Rectal smooth muscle tissue (tissue), 1 donor: ENCODE results near the gene HES1.

Source experiments
- H3K27ac ChIP-seq: one replicate; pipeline ENCODE4 v1.7.0; 2013; ENCODE audit warnings: low read depth, low read length, inconsistent platforms
- H3K27me3 ChIP-seq: one replicate; pipeline ENCODE4 v1.7.0; 2013; ENCODE audit warnings: low read length; ENCODE audit not compliant: control insufficient read depth, insufficient read depth
- H3K36me3 ChIP-seq: one replicate; pipeline ENCODE4 v1.7.0; 2013; ENCODE audit warnings: low read length; ENCODE audit not compliant: control insufficient read depth, insufficient read depth
- H3K4me1 ChIP-seq: one replicate; pipeline ENCODE4 v1.7.0; 2013; ENCODE audit warnings: low read length; ENCODE audit not compliant: control insufficient read depth, insufficient read depth
- H3K4me3 ChIP-seq: one replicate; pipeline ENCODE4 v1.7.0; 2013; ENCODE audit warnings: low read length
- H3K9ac ChIP-seq: one replicate; pipeline ENCODE4 v1.7.0; 2013; ENCODE audit warnings: low read length

HES1 gene

DNA sequence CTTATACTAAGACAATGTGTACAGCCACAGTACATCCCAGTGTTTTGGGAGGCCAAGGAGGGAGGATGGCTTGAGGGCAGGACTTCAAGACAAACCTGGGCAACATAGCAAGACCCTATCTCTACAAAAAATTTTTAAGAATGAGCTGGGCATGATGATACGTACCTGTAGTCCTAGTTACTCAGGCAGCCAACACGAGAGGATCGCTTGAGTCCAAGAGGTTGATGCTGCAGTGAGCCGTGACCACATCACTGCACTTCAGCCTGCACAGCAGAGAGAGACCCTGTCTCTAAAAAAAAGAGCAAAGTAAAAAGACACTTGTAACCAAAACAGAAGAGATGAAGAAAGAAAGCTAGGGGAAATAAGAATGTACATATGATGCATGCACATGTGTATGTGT is 38.5 kb downstream of the HES1 start:
- H3K27me3 ChIP-seq, result no peaks in the 10 kb centered on the region
- H3K4me1 ChIP-seq, result no peaks in the 10 kb centered on the region
- H3K27ac ChIP-seq, result no peak overlapping the region
- no peaks in the 10 kb centered on the region for H3K36me3 ChIP-seq
- H3K9ac ChIP-seq, result no peak overlapping the region
- no peak overlapping the region for H3K4me3 ChIP-seq

- H3K36me3 ChIP-seq, result no peaks in the 10 kb centered on the region
- H3K27ac ChIP-seq, result no peak overlapping the region
- H3K27me3 ChIP-seq, result no peaks in the 10 kb centered on the region
- H3K9ac ChIP-seq, result no peak overlapping the region
- no peak overlapping the region for H3K4me3 ChIP-seq
- no peaks in the 10 kb centered on the region for H3K4me1 ChIP-seq
Observed at GRCh38 chr3:194174980-194175379, 39.0 kb downstream of the HES1 start.

- Histone ChIP-seq H3K4me3 (no peak overlapping the region), H3K4me1 (no peaks in the 10 kb centered on the region), H3K9ac (no peak overlapping the region), H3K27me3 (no peaks in the 10 kb centered on the region), H3K27ac (no peak overlapping the region), H3K36me3 (no peaks in the 10 kb centered on the region)
Observed at GRCh38 chr3:194176274-194176991, 40.5 kb downstream of the HES1 start.

- Histone ChIP-seq H3K27me3 (no peaks in the 10 kb centered on the region), H3K4me1 (no peaks in the 10 kb centered on the region), H3K9ac (no peak overlapping the region), H3K27ac (no peak overlapping the region), H3K4me3 (no peak overlapping the region), H3K36me3 (no peaks in the 10 kb centered on the region)
Observed at GRCh38 chr3:194177141-194177540, 41.2 kb downstream of the HES1 start.

DNA sequence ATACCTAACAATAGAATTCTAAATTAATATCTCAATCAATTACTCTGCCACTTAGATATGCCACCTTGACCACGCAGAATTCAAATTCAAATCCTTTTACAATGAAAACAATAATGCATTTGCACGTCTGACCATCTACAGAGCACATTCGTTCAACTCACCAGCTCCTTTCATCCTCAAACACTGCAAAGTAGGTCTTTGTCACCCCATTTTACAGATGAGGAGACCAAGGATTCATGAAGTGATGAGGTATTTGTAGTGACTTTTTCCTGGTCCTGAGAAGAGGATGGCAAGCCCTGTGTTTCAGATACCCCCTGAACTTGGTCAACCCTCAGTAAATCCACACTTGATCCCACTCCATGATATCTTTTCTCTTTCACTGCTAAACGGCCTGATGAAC is 42.2 kb downstream of the HES1 start:
- H3K4me1 ChIP-seq, result no peaks in the 10 kb centered on the region
- H3K27me3 ChIP-seq, result no peaks in the 10 kb centered on the region
- H3K9ac ChIP-seq, result no peak overlapping the region
- H3K27ac ChIP-seq, result no peak overlapping the region
- H3K4me3 ChIP-seq, result no peak overlapping the region
- no peaks in the 10 kb centered on the region for H3K36me3 ChIP-seq

DNA sequence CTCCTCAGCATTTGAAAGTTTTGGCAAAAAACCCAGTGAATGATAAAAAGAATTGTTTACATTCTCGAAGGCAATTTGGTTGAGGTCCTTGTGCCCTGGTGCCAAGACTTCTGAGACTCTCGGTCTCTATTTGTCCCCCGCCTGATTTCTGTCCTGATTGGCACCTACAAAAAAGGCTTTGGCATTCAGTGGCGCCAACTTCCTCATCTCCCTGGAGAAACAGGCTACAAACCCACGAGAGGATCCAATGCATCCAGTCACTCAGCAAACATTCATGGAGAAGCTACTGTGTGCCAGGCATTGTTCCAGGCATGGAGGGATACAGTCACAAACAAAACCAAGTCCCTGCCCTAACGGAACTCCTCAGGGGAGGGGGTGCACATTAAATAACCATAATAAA is 42.7 kb downstream of the HES1 start:
- Histone ChIP-seq H3K27ac (no peak overlapping the region), H3K27me3 (no peaks in the 10 kb centered on the region), H3K9ac (no peak overlapping the region), H3K4me3 (no peak overlapping the region), H3K36me3 (no peaks in the 10 kb centered on the region), H3K4me1 (no peaks in the 10 kb centered on the region)

GRCh38 chr3:194180570-194180969 is 44.6 kb downstream of the HES1 start:
- Histone ChIP-seq H3K4me3 (no peak overlapping the region), H3K9ac (no peak overlapping the region), H3K27me3 (no peaks in the 10 kb centered on the region), H3K27ac (no peak overlapping the region), H3K36me3 (no peaks in the 10 kb centered on the region), H3K4me1 (no peaks in the 10 kb centered on the region)

DNA sequence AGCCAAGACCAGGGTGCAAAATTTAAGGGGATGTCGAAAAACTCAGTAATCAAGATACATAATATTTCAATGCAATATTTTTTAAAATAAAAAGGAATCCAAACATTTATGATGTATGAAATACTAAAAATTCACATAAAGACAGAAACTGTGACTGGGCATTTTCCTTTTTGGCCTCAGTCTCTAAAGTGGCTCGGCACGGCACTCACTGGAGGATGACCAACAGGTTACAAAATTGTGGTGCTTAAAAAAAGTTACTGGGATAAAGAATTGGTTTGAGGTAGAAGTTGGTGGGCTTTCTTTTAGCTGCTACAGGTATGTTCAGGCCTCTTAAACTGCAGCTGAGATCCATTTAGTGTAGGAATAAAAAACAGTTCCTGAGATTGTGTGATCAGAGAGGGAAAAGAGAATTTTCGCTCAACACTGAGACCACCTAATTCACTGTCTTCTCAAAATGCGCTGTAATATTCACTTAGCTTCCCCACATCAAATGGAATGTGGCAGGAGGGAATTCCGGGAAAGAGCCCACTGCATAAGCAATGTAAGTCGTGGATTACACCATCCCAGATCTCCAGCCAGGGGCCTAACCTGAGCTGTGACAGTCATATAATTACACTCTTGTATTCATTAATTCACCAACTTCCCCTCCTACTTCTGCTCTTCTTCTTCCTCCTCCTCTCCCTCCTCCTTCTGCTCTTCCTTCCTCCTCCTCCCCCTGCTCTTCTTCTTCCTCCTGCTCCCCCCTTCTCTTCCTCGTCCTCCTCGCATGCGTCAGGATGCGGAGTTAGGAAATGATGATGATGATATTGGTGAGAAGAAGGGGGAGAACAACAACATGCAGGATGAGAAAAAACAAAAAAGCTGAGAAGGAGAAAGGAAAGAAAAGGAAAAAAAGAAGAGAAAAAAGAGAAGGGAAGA is 45.9 kb downstream of the HES1 start:
- H3K27ac ChIP-seq, result no peak overlapping the region
- no peaks in the 10 kb centered on the region for H3K4me1 ChIP-seq
- H3K27me3 ChIP-seq, result no peaks in the 10 kb centered on the region
- H3K36me3 ChIP-seq, result no peaks in the 10 kb centered on the region
- no peak overlapping the region for H3K9ac ChIP-seq
- H3K4me3 ChIP-seq, result no peak overlapping the region

DNA sequence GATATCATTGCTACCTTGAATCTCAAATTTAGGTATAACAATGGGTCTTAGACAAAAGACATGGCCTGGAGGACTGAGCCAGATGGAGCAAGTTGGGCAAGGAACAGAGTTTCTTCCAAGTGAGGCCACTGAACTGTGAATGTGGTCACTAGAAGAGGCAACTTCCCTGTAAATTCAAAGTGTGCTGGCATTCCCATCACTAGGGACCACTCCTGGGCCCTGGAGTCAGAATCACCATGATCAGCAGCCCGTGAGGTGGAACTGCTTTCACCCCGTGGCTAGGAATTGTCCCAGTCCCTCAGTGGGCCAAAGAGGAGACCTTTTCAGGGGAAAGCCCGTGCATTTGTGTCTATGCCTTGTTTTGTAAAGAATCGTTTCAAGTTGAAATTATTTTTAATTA is 47.3 kb downstream of the HES1 start:
- Histone ChIP-seq H3K9ac (no peak overlapping the region), H3K27me3 (no peaks in the 10 kb centered on the region), H3K4me3 (no peak overlapping the region), H3K36me3 (no peaks in the 10 kb centered on the region), H3K4me1 (no peaks in the 10 kb centered on the region), H3K27ac (no peak overlapping the region)

DNA sequence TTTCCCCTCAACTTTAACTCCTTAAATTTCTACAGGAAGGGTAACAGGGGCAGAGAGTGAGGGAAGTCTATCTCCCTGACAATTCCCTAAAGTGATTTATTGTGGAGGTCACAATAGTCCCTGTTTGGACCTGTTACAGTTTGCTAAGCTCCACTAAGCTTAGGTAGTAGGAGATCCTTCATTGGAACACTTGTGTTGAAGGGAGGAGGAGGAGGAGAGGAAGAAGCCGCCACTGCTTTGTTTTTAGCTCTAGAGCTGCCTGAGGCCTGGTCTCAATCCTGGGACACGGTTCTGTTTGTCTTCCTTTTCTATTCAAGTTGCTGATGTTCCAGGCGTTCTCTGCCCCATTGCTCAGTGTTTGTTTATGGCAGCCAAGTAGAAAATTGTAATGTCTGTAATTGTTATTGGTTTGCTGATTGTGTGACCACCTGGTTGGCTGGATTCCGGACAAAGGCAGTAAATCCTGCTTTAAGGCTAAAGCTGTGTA is 48.4 kb downstream of the HES1 start:
- no peaks in the 10 kb centered on the region for H3K4me1 ChIP-seq
- no peaks in the 10 kb centered on the region for H3K27me3 ChIP-seq
- H3K36me3 ChIP-seq, result no peaks in the 10 kb centered on the region
- no peak overlapping the region for H3K27ac ChIP-seq
- H3K4me3 ChIP-seq, result no peak overlapping the region
- no peak overlapping the region for H3K9ac ChIP-seq

GRCh38 chr3:194184801-194185200 is 48.9 kb downstream of the HES1 start:
- Histone ChIP-seq H3K4me1 (no peaks in the 10 kb centered on the region), H3K4me3 (no peak overlapping the region), H3K9ac (no peak overlapping the region), H3K27ac (no peak overlapping the region), H3K27me3 (no peaks in the 10 kb centered on the region), H3K36me3 (no peaks in the 10 kb centered on the region)

DNA sequence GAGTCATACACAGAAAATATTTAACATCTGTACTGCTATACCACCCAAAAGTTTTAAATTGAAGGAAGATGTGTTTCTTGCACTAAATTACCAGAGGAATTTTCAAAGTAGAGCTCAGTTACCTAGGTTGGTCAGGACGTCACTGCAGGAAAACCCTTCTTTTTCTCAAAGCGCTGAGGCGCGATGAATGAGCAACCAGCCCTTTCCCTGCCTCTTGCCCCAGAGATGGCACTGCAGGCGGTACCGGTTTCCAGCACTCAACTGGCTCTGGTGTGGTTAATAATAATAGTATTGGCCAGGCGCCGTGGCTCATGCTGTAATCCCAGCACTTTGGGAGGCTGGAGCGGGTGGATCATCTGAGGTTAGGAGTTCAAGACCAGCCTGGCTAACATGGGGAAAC is 49.3 kb downstream of the HES1 start:
- Histone ChIP-seq H3K27ac (no peak overlapping the region), H3K27me3 (no peaks in the 10 kb centered on the region), H3K36me3 (no peaks in the 10 kb centered on the region), H3K4me3 (no peak overlapping the region), H3K9ac (no peak overlapping the region), H3K4me1 (no peaks in the 10 kb centered on the region)
